GM21723 (cell line): ENCODE data around the gene FABP3.

Source experiments
- ATAC-seq: cut with Tn5 transposase; IDR thresholded peaks from one replicate; pipeline ENCODE4 v1.9.1; 2021; ENCODE audit warnings: mild to moderate bottlenecking, moderate library complexity; ENCODE audit not compliant: unreplicated experiment

Gene FABP3

GRCh38 chr1:31373056-31373896, at the start of gene FABP3:
Gene FABP3, minus strand, starts transcription at chr1:31373076. Its CDS starts 62 bp downstream, at chr1:31373014.
- ATAC-seq = no peak

- no peak for ATAC-seq
Measured at GRCh38 chr1:31421371-31422040, 48.6 kb upstream of the FABP3 start.

- ATAC-seq = no peak
Measured at GRCh38 chr1:31420716-31421115, 47.8 kb upstream of the FABP3 start.

GRCh38 chr1:31418626-31419323, 45.9 kb upstream of the FABP3 start:
- ATAC-seq = no peak

DNA sequence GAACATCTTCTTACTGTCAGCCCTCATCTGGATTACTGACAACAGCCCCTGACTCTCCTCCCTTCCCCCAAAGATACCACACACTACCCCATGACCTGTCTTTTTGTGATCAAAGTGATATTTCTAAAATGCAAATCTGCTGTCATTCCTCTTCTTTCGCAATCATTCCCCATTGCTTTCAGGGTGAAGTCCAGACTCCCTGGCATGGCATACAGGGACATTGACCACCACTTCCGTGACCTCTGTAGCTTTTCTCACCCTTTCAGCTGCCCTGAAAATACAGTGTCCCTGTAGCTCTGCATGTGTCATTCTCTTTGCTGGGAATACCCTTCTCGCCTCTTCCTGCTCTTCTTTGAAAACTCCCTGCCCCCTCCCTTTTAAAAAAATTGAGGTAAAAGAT, 44.3 kb upstream of the FABP3 start:
- no peak for ATAC-seq

DNA sequence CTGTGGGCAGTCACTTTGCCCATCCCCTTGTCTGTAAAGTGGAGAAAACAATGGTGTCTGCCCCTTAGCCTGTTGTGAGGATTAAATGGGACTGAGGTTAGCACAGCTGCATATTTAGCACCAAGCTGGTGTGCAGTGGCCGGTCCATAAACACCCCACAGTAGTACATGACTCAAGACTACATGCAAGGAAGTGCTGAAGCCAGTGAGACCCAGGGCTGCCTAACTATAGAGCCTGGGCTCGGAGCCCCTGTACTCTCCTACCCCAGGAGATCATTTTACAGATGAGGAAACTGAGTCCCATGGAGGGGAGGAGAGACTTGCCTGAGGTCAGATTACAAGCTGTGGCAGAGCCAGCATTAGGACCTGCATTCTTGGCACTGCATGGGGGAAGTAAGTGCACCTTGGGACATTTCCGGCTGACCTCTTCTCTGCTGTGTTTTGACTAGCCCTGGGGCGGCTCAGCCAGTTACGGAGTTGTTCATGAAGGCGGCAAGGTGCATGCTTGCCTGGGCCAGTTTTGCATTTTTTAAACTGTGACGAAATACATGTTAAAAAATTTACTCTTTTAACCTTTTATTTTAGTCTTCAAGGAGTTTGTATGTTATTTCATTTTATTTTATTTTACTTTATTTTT, 43.3 kb upstream of the FABP3 start:
- ATAC-seq = no peak

DNA sequence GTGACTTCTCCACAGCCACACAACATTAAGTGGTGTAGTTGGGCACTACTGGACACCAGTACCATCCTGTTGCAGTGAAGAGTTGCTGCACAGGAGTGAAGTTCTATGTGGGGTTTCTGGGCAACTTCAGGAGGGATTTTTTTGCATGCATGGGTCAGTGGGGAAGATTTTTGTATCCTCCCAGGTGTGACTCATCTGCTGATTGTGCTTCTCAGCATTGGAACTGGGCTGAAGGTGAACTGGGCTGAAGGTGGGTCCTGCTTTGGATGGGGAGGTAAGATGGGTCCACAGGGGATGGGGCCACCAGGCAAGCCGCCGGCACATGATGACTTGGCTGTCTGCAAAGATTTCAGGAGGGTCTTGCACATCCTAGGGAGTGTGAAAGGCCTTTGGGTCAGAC, 42.8 kb upstream of the FABP3 start:
- no peak for ATAC-seq

GRCh38 chr1:31414980-31415370, 42.1 kb upstream of the FABP3 start:
- ATAC-seq = no peak

- ATAC-seq = no peak
Measured at GRCh38 chr1:31413405-31414001, 40.6 kb upstream of the FABP3 start.

- ATAC-seq = no peak
Measured at GRCh38 chr1:31412732-31413404, 40.0 kb upstream of the FABP3 start, which contains the start of gene SERINC2. Gene SERINC2, plus strand, starts transcription at chr1:31413213. Its CDS starts 53 bp downstream, at chr1:31413266.

DNA sequence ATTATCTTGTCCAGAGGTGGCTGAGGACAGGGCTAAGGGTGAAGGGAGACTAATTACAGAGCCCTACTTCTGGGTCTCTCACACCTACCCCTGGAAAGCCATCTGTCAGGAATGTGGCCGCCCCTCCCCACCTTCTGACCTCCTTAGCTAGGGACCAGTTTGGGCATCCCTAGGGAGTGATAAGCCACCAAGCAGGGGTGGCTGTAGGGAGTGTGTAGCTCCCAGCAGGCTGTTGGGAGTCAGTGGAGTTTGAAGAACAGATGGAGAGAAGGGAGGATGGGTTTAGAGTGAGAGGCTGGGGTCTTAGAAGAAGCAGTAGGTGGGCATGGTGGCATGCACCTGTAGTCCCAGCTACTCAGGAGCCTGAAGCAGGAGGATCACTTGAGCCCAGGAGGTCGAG, 39.3 kb upstream of the FABP3 start:
- no peak for ATAC-seq

- ATAC-seq = no peak
Measured at GRCh38 chr1:31410871-31411270, 38.0 kb upstream of the FABP3 start.

DNA sequence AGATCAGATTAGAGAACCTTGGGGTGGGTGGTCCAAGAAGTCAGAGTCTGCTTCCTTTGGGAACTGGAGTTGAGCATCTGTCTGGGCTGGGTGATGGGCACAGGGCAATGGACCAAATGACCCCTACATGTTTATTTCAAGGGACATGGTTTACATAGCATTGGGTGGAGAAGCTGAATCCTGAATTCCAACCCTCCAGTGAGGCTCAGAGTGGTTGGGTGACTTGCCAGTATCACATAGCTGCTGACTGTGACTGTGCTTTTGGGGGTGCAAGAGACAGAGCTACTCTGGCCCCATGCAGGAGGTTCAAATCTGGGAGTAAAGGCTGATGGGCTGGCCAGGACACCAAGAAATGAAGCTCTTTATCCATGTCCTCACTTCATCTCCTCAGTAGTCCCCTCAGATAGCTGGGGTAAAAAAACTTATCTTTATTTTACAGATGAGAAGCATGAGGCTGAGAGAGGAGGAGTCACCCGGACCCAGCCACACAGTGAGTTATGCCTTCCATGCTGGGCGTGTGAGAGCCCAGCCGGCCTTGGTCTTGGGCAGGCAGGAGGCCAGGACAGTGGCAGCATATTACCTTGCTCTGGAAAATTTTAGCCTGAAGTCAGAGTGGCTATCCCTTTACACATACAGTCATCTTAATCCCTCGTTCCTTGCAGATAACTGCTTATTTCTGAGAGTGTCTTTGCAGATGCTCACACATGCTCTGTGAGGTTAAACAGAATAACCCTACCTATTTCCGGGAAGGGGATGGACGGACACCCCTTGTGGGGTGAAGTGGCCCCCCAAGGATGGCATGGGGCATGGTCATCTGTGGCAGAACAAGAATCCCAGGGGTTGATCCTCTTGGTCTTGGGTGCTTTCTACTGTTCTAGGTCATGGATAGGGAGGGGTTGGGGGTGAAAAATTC, 37.3 kb upstream of the FABP3 start:
- ATAC-seq = no peak

- no peak for ATAC-seq
Measured at GRCh38 chr1:31408788-31409318, 36.0 kb upstream of the FABP3 start.

- no peak for ATAC-seq
Measured at GRCh38 chr1:31407029-31407626, 34.3 kb upstream of the FABP3 start.

GRCh38 chr1:31405578-31406245, 32.8 kb upstream of the FABP3 start:
- ATAC-seq = no peak

DNA sequence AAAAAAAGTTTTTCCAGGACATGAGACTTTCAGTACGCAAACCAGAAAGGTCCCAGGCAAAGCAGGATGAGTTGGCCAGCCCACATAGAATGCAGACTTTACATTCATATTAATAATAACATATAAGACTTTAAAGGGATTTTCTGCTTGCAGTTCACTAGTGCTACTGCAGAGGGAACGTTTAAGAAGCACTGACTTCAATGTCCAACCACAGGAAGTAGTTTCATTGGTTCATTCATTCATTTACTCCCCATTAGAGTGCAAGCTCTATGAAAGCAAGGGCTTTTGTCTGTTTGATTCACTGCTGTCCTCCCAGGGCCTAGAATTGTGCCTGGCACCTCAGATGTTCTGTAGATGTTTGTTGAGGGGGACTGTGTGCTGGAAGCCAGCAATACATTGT, 28.4 kb upstream of the FABP3 start:
- ATAC-seq = no peak

GRCh38 chr1:31400393-31400792, 27.5 kb upstream of the FABP3 start:
- ATAC-seq = no peak
